Thoracic aorta (tissue), 2 donors: ENCODE data around the gene C19orf81. TPM values are rescaled to one million over a fixed set of nuclear protein-coding genes. Genes with fewer than 3 reads are reported as not detected.

ENCODE experiments used
- ATAC-seq: fragments of 150-250 bp; one replicate; pipeline ENCODE4 v1.8.0; 2017; ENCODE audit warnings: low read depth; ENCODE audit not compliant: insufficient number of reproducible peaks, low FRiP score
- DNase-seq: peaks from one replicate; pipeline ENCODE4 v3.0.0-alpha.2; 2020; ENCODE audit warnings: low spot score
- H3K27ac ChIP-seq, 2 donors: fragments of 200-600 bp; sonication (generic); 1 replicate in 1 of 2; 2 replicates in 1 of 2; pipeline ENCODE4 v1.5.1; 2016; ENCODE audit warnings: mild to moderate bottlenecking in 2 of 2, moderate library complexity in 2 of 2
- H3K27me3 ChIP-seq: fragments of 200-600 bp; sonication (generic); replicated peaks from 2 replicates; pipeline ENCODE4 v1.6.0; 2016; ENCODE audit warnings: mild to moderate bottlenecking; ENCODE audit not compliant: insufficient read depth
- H3K36me3 ChIP-seq: fragments of 200-600 bp; sonication (generic); one replicate; pipeline ENCODE4 v1.5.1; 2016
- H3K4me1 ChIP-seq, 2 donors: fragments of 200-600 bp; sonication (generic); 1 replicate in 1 of 2; 2 replicates in 1 of 2; pipeline versions ENCODE4 v1.5.1 to v1.6.0; 2016; ENCODE audit warnings: low read depth in 2 of 2, mild to moderate bottlenecking in 1 of 2; ENCODE audit not compliant: control insufficient read depth in 1 of 2
- H3K4me3 ChIP-seq: fragments of 200-600 bp; sonication (generic); 2 replicates; pipeline ENCODE4 v1.5.1; 2016; ENCODE audit warnings: mild to moderate bottlenecking
- H3K9me3 ChIP-seq: fragments of 200-600 bp; sonication (generic); 2 replicates; pipeline ENCODE4 v1.5.1; 2016
- total RNA-seq, 2 donors: library from RNA; depleted of rRNA; stranded (reverse); fragments of >200 nt; gene quantifications; one replicate each; pipeline versions ENCODE4 v1.1.0 to v1.2.3, GENCODE V29; 2016
- TF ChIP-seq, protein P1 (sequence below): fragments of 200-600 bp; sonication (generic); IDR thresholded peaks from one replicate; pipeline ENCODE4 v1.5.1; 2019; ENCODE audit warnings: antibody characterized with exemption

The C19orf81 gene
- total RNA-seq, 2 donors from 2014 or later: not detected

DNA sequence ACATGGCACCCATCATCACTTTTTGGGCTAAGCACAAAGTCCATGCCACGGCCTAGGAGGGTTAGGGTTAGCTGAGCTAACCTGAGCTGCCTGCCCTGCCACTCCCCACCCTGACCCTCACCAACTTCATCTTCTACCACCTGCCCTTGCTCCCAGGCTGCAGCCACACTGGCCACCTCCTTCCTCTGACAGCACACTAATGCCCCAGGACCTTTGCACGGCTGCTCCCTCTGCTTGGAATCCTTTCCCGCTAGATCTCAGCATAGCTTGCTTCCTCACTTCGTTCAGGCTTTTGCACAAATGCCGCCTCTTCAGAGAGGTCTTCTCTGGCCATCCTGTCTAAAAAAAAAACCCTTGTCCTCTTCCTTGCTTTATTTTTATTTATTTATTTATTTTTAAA, 57.1 kb downstream of the C19orf81 start:
- no peak overlapping the region for H3K4me3 ChIP-seq
- DNase-seq: no peak
- no peak for ATAC-seq
- no peaks in the 10 kb centered on the region for H3K9me3 ChIP-seq
- no peak overlapping the region for H3K27ac ChIP-seq
- no peaks in the 10 kb centered on the region for H3K27me3 ChIP-seq
- no peaks in the 10 kb centered on the region for H3K4me1 ChIP-seq
- H3K36me3 ChIP-seq: no peaks in the 10 kb centered on the region
- TF ChIP-seq, protein P1, sequence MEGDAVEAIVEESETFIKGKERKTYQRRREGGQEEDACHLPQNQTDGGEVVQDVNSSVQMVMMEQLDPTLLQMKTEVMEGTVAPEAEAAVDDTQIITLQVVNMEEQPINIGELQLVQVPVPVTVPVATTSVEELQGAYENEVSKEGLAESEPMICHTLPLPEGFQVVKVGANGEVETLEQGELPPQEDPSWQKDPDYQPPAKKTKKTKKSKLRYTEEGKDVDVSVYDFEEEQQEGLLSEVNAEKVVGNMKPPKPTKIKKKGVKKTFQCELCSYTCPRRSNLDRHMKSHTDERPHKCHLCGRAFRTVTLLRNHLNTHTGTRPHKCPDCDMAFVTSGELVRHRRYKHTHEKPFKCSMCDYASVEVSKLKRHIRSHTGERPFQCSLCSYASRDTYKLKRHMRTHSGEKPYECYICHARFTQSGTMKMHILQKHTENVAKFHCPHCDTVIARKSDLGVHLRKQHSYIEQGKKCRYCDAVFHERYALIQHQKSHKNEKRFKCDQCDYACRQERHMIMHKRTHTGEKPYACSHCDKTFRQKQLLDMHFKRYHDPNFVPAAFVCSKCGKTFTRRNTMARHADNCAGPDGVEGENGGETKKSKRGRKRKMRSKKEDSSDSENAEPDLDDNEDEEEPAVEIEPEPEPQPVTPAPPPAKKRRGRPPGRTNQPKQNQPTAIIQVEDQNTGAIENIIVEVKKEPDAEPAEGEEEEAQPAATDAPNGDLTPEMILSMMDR: no peak

DNA sequence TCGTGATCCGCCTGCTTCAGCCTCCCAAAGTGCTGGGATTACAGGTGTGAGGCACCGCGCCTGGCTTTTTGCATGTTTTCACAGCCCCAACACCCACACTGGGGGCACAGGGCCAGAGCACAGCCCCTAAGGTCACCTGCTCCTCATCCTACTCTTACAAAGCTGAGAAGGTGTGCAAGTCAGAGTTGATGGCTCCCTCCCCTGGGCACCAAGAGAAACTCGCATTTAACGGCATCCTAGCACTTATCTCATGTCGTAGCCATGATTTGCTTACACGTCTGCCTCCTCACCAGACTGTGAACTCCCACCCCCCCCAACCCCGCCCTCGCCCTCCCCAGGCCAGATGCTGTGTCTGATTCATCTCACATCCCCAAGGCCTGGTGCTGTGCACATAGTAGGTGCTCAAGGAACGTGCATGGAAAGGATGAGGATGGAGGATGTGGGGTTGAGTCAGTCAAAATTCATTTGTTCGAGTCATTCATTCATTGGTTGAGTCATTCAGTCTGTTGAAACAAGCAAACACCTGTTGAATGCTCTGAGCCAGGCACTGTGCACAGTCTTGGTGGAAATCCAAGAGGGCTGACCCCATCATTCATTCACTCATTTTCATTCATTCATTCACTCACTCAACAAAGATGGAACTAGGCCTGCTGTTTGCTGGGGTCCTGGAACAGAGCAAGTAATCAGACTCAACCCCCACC, 59.1 kb downstream of the C19orf81 start:
- Histone ChIP-seq H3K4me3 (no peak overlapping the region), H3K27ac (no peak overlapping the region), H3K4me1 (no peaks in the 10 kb centered on the region), H3K9me3 (no peaks in the 10 kb centered on the region), H3K27me3 (no peaks in the 10 kb centered on the region), H3K36me3 (no peaks in the 10 kb centered on the region)
- DNase-seq (no peak), ATAC-seq (no peak)
- TF ChIP-seq, protein P1: no peak

Other genes with a start within 250 kb of the C19orf81 start
- not detected for gene SPIB, start 230.5 kb upstream of the C19orf81 start, total RNA-seq
- gene MYBPC2, start 216.6 kb upstream of the C19orf81 start, total RNA-seq: under 1 TPM in 1 of 2 donors, not detected in 1; 0.14 TPM
- 100 to 1,000 TPM in 1 of 2 donors, 10 to 100 TPM in 1; 85.6 to 139 TPM for gene EMC10, start 172.9 kb upstream of the C19orf81 start, total RNA-seq
- under 1 TPM in 1 of 2 donors, not detected in 1; 0.56 TPM for gene GARIN5A, start 172.6 kb upstream of the C19orf81 start, total RNA-seq
- 10 to 100 TPM; 11.6 to 34.7 TPM for gene JOSD2, start 138.3 kb upstream of the C19orf81 start, total RNA-seq
- not detected for gene ASPDH, start 135.5 kb upstream of the C19orf81 start, total RNA-seq
- 10 to 100 TPM in 1 of 2 donors, 1 to 10 TPM in 1; 5.3 to 13.7 TPM for gene LRRC4B, start 81.0 kb upstream of the C19orf81 start, total RNA-seq
- gene SYT3, start 9.6 kb upstream of the C19orf81 start, total RNA-seq: not detected
- 1 to 10 TPM in 1 of 2 donors, under 1 TPM in 1; 0.28 to 1.6 TPM for gene SHANK1, start 70.4 kb downstream of the C19orf81 start, total RNA-seq
- gene CLEC11A, start 73.9 kb downstream of the C19orf81 start, total RNA-seq: 10 to 100 TPM; 10.5 to 35.3 TPM
- not detected for gene GPR32, start 121.0 kb downstream of the C19orf81 start, total RNA-seq
- not detected for gene ACP4, start 141.0 kb downstream of the C19orf81 start, total RNA-seq
- not detected for gene KLK1, start 174.3 kb downstream of the C19orf81 start, total RNA-seq
- not detected for gene KLK15, start 184.1 kb downstream of the C19orf81 start, total RNA-seq
- gene KLK3, start 205.5 kb downstream of the C19orf81 start, total RNA-seq: not detected
- gene KLK2, start 224.0 kb downstream of the C19orf81 start, total RNA-seq: not detected